CD4-positive, alpha-beta T cell treated with Interleukin-4 for 1 hour (primary cell): ENCODE data around the gene OPN1MW3.
"Not testable (repeated sequence)": the region's sequence is repeated elsewhere in the genome, so short reads cannot be mapped to it uniquely, and the experiment has no call there.

Experiments
- DNase-seq, 2 donors: peaks; one replicate each; pipeline ENCODE4 v3.0.0-alpha.2; 2020 to 2022

OPN1MW3 gene

GRCh38 chrX:154296731-154297130 is 39.3 kb downstream of the OPN1MW3 start:
- DNase-seq = no peak

DNA sequence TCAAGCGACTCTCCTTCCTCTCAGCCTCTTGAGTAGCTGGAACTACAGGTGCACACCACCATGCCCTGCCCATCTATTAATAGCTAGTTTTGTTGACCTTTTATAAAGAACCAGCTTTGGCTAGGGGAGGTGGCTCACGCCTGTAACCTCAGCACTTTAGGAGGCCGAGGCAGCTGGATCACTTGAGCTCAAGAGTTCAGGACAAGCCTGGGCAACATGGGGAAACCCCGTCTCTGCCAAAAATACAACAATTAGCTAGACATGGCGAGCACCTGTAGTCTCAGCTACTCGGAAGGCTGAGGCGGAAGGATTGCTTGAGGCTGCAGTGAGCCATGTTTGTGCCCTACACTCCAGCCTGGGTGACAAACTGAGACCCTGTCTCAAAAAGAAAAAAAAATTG is 40.9 kb downstream of the OPN1MW3 start:
- DNase-seq = peak in 1 of 2 donors; percentile 51

DNA sequence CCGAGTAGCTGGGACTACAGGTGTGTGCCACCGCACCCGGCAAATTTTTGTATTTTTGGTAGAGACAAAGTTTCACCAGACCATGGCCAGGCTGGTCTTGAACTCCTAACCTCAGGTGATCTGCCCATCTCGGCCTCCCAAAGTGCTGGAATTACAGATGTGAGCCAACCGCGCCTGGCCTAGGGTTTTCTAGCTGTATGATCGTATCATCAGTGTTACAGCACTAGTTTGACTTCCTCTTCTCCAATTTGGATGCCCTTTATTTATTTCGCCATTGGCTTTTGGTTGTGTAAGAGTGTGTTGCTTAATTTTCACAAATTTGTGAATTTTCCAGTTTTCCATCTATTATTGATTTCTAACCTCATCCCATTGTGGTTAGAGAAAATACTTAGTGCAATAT is 43.4 kb downstream of the OPN1MW3 start:
- peak in 1 of 2 donors; percentile 52 for DNase-seq

DNA sequence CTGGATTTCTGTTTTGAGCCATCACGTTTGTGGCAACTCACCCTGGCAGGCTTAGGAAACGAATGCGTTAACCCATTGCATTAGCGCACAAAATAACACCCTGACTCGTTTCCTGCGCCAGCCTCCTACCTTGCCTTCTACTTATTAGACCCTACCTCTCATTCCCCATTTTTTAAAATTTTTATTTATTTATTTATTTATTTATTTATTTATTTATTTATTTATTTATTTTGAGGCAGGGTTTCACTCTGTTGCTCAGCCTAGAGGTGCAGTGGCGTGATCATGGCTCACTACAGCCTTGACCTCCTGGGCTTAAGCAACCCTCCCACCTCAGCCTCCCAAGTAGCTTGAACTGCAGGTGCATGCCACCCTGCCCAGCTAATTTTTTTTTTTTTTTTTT is 45.6 kb downstream of the OPN1MW3 start:
- not testable (repeated sequence) for DNase-seq

GRCh38 chrX:154303476-154303875 is 46.1 kb downstream of the OPN1MW3 start:
- DNase-seq = no peak

DNA sequence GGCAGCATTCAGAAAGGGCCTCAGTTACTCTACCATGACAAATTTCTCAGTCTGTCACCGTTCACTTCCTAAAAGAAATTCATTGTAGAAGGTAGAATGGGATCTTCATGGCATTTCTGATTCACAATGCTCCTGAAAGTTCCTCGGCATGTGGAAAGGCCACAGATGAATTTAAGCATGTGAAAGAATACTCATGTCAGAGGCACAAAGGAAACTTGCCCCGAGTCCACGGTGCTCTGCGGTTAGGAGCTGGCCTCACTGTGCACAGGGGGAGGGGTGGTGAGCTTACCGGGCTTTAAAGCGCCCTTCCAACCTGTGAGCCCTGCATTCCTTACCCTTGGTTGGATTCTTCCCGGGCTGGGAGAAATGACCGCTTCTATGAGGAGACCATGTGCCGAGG is 47.5 kb downstream of the OPN1MW3 start:
- no peak for DNase-seq

DNA sequence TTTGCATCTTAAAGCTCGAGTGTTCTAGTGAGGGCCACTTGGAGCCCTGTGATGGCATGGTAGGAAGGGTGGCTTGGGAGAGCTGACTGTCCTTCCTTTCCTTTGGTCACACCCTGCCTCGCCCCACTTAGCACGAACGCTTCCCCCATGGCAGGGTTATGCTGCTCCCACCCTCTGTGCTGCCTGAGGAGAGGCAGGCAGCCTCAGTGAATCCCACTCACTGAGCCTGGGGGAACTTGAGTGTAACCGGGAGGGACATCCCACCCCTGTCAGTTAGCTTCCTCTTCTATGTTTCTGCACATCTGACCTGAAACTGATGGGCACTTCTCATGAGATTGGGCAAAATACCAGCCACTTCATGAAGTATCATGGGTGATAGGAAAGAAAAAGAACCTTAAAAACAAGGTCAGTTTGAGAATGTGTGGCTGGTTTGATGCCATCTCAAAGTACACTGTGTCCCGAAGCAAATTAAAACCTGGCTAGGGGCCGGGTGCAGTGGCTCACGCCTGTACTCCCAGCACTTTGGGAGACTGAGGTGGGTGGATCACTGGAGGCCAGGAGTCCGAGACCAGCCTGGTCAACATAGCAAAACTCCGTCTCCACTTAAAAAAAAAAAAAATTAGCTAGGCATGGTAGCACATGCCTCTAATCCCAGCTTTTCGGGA is 48.3 kb downstream of the OPN1MW3 start:
- DNase-seq = no peak

DNA sequence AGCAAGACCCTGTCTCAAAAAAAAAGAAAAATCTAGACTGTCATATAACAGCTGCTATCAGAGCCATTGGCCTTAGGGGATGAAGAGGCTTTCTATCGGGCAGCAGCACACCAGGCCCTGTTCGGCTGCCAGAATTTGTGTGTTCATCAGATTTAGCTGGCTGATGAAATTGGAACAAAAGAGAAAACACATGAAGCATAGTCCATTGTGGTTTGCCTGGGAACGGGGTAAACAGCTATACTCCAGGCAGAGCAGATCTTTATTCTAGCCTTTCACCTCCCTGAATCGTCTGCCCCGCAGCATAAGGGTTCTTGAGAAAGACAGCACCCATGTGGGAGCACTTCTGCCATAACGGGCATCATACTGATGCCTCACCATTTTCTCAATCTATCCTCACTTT is 49.8 kb downstream of the OPN1MW3 start:
- no peak for DNase-seq

DNA sequence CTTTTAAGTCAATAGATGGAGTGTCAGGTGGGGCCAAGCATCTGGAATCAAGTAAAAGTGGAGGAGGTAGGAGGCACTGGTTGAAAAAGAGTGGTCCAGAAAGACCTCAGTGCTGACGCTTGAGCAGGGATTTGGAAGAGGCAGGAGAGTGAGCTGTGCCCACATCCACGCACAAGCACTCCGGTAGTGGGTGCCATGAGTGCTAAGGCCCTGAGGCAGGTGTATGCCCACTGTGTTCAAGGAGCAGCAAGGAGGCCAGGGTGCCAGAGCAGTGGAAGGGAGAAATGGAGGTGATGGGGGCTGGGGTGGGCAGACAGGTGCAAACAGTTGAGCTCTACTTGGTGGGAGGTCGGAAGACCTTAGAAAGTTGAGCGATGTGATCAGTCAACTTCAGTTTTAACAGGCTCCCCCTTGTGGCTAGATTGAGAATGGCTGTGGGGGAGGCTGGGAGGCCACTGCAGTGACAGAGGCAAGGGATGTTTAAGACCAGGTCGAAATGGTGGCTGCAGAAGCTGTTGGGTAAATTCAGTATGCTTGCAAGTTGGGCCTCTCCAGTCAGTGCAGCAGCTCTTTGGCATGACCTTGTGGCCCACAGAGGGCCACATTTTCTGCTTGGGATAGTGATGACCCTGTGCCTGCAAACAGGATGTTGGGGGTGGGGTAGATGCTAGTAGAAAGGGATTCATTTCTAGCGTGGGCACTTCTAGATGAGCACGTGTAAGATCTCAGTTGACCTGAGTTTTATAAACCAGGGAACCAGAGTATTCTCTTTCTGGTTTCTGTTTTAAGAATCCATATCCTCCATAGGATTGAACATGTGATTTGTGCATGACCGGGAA is 50.9 kb downstream of the OPN1MW3 start:
- DNase-seq = peak; percentile 82 to 83

DNA sequence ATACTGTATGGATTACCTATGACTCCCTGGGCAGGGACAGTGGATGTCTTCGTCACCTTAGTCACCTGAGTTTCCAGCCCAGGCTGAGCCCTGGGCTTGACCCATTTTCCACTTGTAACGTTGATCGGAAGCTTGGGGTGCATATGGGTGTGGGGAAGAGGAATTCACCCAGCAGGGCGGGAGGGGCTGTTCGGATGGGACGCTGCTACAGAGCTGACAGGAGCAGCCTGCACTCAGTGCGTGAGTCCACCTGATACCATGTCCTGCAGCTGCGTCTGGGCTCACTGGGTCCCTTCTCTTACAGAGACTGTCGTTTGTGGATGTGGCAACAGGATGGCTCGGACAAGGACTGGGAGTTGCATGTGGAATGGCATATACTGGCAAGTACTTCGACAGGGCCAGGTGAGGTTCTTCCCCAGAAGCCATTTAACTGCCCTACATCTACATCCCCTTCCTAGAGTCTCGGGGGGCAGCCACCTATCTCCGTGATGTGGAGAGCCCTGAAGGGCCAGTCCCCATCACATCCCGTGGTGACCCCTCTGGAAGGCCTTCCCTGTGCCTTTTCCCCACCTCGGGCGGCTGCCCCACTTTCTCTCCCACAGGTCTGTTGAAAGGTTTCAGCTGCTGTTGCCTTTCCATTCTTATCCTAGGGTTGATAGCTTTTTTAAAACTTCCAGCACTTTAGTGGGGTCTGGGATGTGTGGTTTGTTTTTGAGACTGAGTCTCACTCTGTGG is 51.8 kb downstream of the OPN1MW3 start:
- DNase-seq = no peak

- DNase-seq = no peak
Measured at GRCh38 chrX:154310616-154311536, 53.5 kb downstream of the OPN1MW3 start.

GRCh38 chrX:154312116-154312515 is 54.7 kb downstream of the OPN1MW3 start:
- DNase-seq = no peak

- DNase-seq = peak in 1 of 2 donors; percentile 41
Measured at GRCh38 chrX:154313147-154313546, 55.8 kb downstream of the OPN1MW3 start.

DNA sequence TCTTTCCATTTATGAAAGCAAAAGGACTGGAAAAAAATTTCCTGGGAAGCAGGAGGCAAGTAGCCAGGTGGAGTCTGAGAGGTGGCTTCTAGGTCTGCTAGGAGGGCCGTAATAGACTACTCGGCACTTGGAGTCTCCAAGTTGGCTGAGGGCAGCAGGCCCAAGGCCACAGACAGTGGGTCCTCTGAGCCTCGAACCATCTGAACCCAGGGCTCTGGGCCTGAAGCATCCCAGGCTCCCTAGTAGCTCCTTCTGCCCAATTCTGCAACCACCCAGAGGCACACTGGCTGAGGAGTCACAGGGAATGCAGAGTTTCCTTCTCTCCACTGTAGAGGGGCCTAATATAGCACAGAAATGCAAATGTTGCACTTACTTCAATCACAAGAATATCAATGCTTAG is 58.0 kb downstream of the OPN1MW3 start:
- no peak for DNase-seq

GRCh38 chrX:154317391-154317995 is 60.1 kb downstream of the OPN1MW3 start:
- DNase-seq = peak in 1 of 2 donors; percentile 17

- no peak for DNase-seq
Measured at GRCh38 chrX:154320406-154320805, 63.0 kb downstream of the OPN1MW3 start.
